Heart right ventricle (tissue), 16 donors: ENCODE data around the gene ITSN2. TPM values are rescaled to one million over a fixed set of nuclear protein-coding genes. Genes with fewer than 3 reads are reported as not detected.

Experiments
- ATAC-seq, 8 donors: fragments of 200-7000 bp; cut with Tn5 transposase; one replicate each; pipeline ENCODE4 v1.9.1; 2020; ENCODE audit warnings: mild to moderate bottlenecking in 8 of 8, moderate library complexity in 8 of 8, moderate number of reproducible peaks in 1 of 8
- DNase-seq, 2 donors: peaks; one replicate each; pipeline ENCODE4 v3.0.0-alpha.2; 2020
- H3K27ac ChIP-seq, 10 donors: fragments of 200-600 bp; sonication (generic) in 2 of 10; one replicate each; pipeline versions ENCODE4 v1.5.0 to v1.8.0; 2020 to 2022; ENCODE audit warnings: mild to moderate bottlenecking in 3 of 10
- H3K27me3 ChIP-seq, 7 donors: fragments of 200-600 bp; one replicate each; pipeline ENCODE4 v1.8.0; 2021 to 2022; ENCODE audit warnings: mild to moderate bottlenecking in 2 of 7
- H3K36me3 ChIP-seq, 9 donors: fragments of 200-600 bp; sonication (generic) in 1 of 9; one replicate each; pipeline versions ENCODE4 v1.5.0 to v1.8.0; 2020 to 2022; ENCODE audit warnings: mild to moderate bottlenecking in 2 of 9
- H3K4me1 ChIP-seq, 9 donors: fragments of 200-600 bp; sonication (generic) in 1 of 9; one replicate each; pipeline versions ENCODE4 v1.5.0 to v1.8.0; 2020 to 2022; ENCODE audit warnings: mild to moderate bottlenecking in 4 of 9
- H3K4me3 ChIP-seq, 10 donors: fragments of 200-600 bp; sonication (generic) in 2 of 10; one replicate each; pipeline versions ENCODE4 v1.5.0 to v1.8.0; 2020 to 2022; ENCODE audit warnings: mild to moderate bottlenecking in 7 of 10, moderate library complexity in 2 of 10
- H3K9me3 ChIP-seq, 11 donors: fragments of 200-600 bp in 10 of 11; sonication (generic) in 2 of 11; one replicate each; pipeline versions ENCODE4 v1.5.0 to v1.8.0; 2013 to 2022; ENCODE audit warnings: mild to moderate bottlenecking in 2 of 11, control low read depth in 1 of 11, moderate library complexity in 1 of 11
- WGBS, 2 donors: extraction: QIAGEN DNeasy Blood & Tissue Kit; methylation state at CpG; one replicate each; pipeline ENCODE4 v1.1.7; 2013; ENCODE audit warnings: inconsistent platforms in 1 of 2; 5-methylcytosine and 5-hydroxymethylcytosine counted together
- intact Hi-C, 10 donors: fragments of 100-400 bp; cut with DNase I; formaldehyde crosslinking; loops; one replicate each; pipeline versions ENCODE4 v1.11.1 to v1.14.2; 2022
- polyA plus RNA-seq, 2 donors: library from polyadenylated mRNA; stranded (reverse); fragments of 200-250 nt; gene quantifications; one replicate each; pipeline ENCODE4 v1.2.3, GENCODE V29; 2013
- total RNA-seq, 10 donors: library from RNA; stranded (reverse); fragmentation: NEBNext Ultra II Directional in 3 of 10; extraction: Animal tissue kit (Norgen Biotek cat#: 25700) in 3 of 10; gene quantifications; one replicate each; pipeline versions ENCODE4 v1.2.1 to v1.2.4, GENCODE V29; 2021 to 2023
- TF ChIP-seq, protein P1 (sequence below), 9 donors: fragments of 200-600 bp; sonication (generic) in 2 of 9; IDR thresholded peaks; one replicate each; pipeline versions ENCODE4 v1.5.0 to v1.8.0; 2021 to 2022; ENCODE audit warnings: antibody characterized with exemption in 9 of 9, mild to moderate bottlenecking in 5 of 9, moderate library complexity in 1 of 9
- donor health status: Arrhythmogenic right ventricular cardiomyopathy.
- donor health status: ischemic (EF 13 %, LVEDD 7.1; RV severe dilation, severe dysfunction).
- donor health status: healthy with polysubstance abuse.
- donor health status: DM: no; HTN: yes; CAD: no.
- donor health status: DM: no; HTN: no; CAD: no.
- donor health status: ischemic (EF 25% LVEDD 6.9; RV normal size, moderate dysfunction).
- donor health status: ischemic (EF 25% LVEDD 5.7; RV mildly dilated, moderate dysfunction).
- donor health status: healthy.
- donor health status: DM: yes; HTN: yes; CAD: no.
- donor health status: Ischemic cardiomyopathy.
- donor health status: ischemic (EF 35%, LVEDD 5.7; RV mildly dilated, moderate dysfunction).
- donor health status: nonischemic (EF 11% LVEDD 7.7; RV severe dilation, severe dysfunction).
- donor health status: DM: yes; HTN: yes; CAD: no.
- donor health status: PGD.
- donor health status: ischemic (EF 29% LVEDD 5.4; RV normal size, mild dysfunction).
- donor health status: nonischemic (EF 23%, LVEDD 6.1; RV moderate dilation, normal function).

The ITSN2 gene
- total and polyA plus RNA-seq, 12 donors: 16.8 to 49.8 (median 38.2) TPM

DNA sequence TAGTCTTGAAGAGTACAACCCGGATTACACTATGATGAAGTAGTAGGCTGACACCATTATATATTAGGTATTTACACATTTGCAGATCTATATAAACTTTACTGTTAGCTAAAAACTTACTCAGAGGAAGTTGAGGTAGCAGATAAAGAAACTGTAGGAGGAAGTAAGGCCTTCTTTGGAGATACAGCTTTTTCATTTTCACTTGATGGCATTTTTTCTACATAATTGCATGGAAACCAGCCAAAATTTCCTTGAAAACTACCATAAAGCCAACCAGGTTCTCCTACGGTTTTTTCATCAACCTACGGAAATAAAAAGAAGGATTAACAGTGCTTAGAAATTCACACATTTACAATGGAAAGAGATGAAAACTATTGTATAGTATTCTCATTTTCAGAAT lies 98.9 kb downstream of the ITSN2 start:
- intact Hi-C loops: no loop called here
- Histone ChIP-seq H3K4me1 (peaks cover 0 to 19% (median 6%) of the 10 kb centered on the region in 9 donors), H3K36me3 (peaks cover 0 to 97% (median 31%) of the 10 kb centered on the region in 9 donors), H3K4me3 (no peak overlapping the region), H3K9me3 (no peaks in the 10 kb centered on the region), H3K27ac (no peak overlapping the region), H3K27me3 (no peaks in the 10 kb centered on the region)
- ATAC-seq (no peak), DNase-seq (no peak)
- TF ChIP-seq, protein P1, sequence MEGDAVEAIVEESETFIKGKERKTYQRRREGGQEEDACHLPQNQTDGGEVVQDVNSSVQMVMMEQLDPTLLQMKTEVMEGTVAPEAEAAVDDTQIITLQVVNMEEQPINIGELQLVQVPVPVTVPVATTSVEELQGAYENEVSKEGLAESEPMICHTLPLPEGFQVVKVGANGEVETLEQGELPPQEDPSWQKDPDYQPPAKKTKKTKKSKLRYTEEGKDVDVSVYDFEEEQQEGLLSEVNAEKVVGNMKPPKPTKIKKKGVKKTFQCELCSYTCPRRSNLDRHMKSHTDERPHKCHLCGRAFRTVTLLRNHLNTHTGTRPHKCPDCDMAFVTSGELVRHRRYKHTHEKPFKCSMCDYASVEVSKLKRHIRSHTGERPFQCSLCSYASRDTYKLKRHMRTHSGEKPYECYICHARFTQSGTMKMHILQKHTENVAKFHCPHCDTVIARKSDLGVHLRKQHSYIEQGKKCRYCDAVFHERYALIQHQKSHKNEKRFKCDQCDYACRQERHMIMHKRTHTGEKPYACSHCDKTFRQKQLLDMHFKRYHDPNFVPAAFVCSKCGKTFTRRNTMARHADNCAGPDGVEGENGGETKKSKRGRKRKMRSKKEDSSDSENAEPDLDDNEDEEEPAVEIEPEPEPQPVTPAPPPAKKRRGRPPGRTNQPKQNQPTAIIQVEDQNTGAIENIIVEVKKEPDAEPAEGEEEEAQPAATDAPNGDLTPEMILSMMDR (IDR thresholded peaks at IDR 0.05): no peak
- 71 to 76% methylated on average over 3 of the region's 3 CpGs for WGBS, 2 donors

DNA sequence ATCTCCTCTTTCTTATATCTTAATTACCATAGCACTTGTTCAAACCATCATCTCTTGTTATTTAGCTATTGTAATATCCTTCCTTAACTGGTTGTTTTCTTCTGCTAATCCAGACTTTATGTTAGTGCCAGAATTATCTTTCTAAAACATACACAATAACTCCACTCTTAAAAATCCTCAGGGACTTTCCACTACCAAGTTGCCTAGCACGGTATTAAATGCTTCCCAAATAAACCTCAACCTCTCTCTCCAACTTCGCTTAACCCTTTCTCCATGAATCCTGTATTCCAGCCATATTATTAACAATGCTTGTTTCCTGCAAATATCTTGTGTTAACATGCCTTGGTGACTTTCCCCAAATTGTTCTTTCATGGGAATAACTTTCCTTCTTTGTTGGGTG lies 101.0 kb downstream of the ITSN2 start:
- peaks cover 0 to 19% (median 6%) of the 10 kb centered on the region in 9 donors for H3K4me1 ChIP-seq
- TF ChIP-seq, protein P1 (IDR thresholded peaks at IDR 0.05): no peak
- DNase-seq (no peak), ATAC-seq (no peak)
- H3K27ac ChIP-seq: no peak overlapping the region
- H3K27me3 ChIP-seq: no peaks in the 10 kb centered on the region
- H3K4me3 ChIP-seq: no peak overlapping the region
- peaks cover 0 to 97% (median 28%) of the 10 kb centered on the region in 9 donors for H3K36me3 ChIP-seq
- 40 to 41% methylated on average over 2 of the region's 2 CpGs for WGBS, 2 donors
- no peaks in the 10 kb centered on the region for H3K9me3 ChIP-seq
- intact Hi-C loops: no loop called here

- peaks cover 0 to 97% (median 28%) of the 10 kb centered on the region in 9 donors for H3K36me3 ChIP-seq
- no peaks in the 10 kb centered on the region for H3K9me3 ChIP-seq
- H3K4me1 ChIP-seq: peaks cover 0 to 19% (median 6%) of the 10 kb centered on the region in 9 donors
- ATAC-seq: no peak
- H3K27me3 ChIP-seq: no peaks in the 10 kb centered on the region
- TF ChIP-seq, protein P1 (IDR thresholded peaks at IDR 0.05): no peak
- no peak for DNase-seq
- no peak overlapping the region for H3K4me3 ChIP-seq
- no peak overlapping the region for H3K27ac ChIP-seq
- intact Hi-C loops: no loop called here
Measured at GRCh38 chr2:24258718-24259117, 101.6 kb downstream of the ITSN2 start.

DNA sequence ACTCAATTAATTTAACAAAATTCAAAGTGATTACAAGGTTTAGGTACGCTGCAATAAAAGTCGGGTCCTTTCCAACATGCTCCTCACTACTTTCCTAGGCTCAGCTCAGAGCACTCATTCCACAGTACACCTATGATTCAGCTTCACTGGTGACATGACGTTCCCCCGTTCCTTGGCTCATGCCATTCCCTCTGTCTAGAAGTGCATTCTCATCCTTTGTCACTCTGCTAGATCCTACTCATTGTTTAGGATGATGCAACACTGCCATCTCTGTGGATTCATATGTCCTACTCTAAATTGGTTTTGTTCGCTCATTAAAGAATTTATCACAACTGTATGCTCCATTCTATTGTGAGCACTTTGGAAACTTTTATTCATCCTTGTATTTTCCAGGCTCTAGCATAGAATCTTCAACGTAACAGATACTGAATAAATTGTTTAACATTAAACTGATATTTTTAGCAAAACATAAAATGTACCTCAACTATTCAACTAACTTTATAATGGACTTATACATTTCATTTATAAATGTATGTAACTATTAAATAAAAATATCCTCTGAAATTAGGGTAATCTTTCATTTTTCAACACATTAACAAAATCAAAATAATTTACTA lies 106.9 kb downstream of the ITSN2 start:
- no peak for ATAC-seq
- 92 to 98% methylated on average over 6 of the region's 6 CpGs for WGBS, 2 donors
- TF ChIP-seq, protein P1 (IDR thresholded peaks at IDR 0.05): no peak
- Histone ChIP-seq H3K9me3 (no peaks in the 10 kb centered on the region), H3K27ac (no peak overlapping the region), H3K27me3 (no peaks in the 10 kb centered on the region), H3K4me3 (no peak overlapping the region), H3K36me3 (peaks cover 0 to 97% (median 29%) of the 10 kb centered on the region in 9 donors), H3K4me1 (peaks cover 0 to 1% (median 0%) of the 10 kb centered on the region in 9 donors)
- intact Hi-C loops: no loop called here
- DNase-seq: no peak
